CD4-positive, alpha-beta T cell treated with Interleukin-10 for 1 hour (primary cell): ENCODE measurements around the gene CEP57L1.
A peak's percentile ranks its signal among the peaks of the same experiment; 100 is the strongest.

Experiments used
- DNase-seq: peaks from one replicate; pipeline ENCODE4 v3.0.0-alpha.2; 2020

Gene CEP57L1

DNA sequence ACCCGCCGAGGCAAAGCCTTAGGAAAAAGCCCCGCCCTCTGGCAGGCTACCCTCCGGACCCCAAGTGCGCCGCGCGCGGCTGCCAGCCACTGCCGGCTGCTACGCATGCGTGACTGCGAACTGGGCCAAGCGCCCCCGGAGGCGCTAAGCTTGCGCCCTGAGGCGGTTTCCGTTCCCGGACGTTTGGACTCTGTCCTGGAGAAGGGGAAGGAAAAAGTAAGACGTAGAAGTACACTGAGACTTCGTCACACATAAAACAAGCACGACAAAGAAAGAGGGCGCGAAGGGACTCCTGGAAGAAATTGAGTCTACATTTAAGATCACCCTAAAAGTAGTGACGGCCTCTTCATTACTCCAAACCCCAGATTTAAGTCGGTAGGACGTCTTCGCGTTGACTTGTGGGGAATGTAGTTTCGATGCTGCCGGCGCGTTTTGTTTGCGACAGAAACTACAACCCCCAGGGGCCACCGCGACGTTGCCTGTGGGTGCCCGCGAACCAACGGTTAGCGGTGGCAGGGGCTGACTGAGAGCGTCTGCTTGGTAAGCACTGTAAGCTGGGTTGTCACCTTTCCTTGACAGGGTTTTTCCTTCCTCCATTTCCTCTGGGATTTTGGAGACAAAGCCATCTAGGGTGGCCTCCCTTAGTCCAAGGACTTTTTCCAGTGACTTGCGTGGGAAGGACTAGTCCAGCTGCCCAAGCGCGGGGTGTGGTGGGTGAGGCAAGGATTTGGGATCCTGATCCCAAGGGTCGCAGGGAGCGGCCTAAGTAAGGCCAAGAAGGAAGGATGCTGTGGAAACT is at the start of gene CEP57L1:
Gene CEP57L1 (plus strand): TSS at position 472 of the 799 bp plus-strand sequence. CDS start 49,715 bp downstream, outside the sequence.
- peak; percentile 96 for DNase-seq

DNA sequence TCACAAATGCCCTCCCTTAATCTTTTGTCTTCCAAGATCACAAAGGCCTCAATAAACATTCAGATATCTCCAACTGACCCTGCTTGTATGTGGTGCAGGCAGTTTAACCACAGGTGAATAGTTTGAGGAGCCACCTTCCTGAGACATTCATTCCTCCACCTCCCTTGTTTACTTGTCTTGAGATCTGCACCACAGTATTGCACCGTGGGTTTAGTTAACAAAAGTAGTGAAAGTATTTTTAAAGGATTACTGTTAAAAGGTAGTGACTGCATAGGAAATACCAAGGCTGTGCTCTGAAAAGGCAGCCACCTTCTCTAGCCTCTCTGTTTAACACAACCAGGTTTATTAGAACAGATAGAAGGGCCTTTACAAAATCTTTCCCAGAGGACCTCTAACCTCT is 47.1 kb upstream of the CEP57L1 start:
- DNase-seq = no peak

DNA sequence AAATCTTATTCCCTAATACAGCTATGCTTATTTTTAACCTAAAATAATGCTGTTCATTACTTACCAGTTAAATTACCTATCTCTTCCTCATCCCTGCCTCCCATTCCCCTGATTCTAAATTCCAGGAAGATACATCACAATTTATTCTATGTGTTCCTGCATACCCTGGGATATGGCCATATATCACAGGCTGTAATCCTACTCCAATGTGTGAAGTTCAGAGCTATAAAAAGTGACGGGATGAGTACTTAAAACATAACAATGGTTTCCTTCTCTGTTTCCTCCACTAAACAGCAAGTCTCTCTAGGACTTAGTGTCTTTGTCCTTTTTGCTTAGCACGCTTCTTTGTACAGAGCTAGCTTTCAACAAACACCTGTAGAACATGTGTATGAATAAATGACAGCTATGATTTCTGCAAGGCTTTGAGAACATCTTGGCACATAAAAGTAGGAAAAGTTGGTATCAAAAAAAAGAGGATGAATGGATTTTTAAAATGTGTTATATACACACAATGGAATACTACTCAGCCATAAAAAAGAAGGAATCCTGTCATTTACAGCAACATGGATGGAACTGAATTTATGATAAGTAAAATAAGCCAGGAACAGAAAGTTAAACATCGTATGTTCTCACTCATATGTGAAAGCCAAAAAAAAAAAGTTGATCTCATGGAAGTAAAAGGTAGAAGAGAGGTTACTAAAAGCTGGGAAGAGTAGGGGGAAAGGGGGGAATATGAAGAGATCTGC is 46.5 kb upstream of the CEP57L1 start:
- DNase-seq = no peak

DNA sequence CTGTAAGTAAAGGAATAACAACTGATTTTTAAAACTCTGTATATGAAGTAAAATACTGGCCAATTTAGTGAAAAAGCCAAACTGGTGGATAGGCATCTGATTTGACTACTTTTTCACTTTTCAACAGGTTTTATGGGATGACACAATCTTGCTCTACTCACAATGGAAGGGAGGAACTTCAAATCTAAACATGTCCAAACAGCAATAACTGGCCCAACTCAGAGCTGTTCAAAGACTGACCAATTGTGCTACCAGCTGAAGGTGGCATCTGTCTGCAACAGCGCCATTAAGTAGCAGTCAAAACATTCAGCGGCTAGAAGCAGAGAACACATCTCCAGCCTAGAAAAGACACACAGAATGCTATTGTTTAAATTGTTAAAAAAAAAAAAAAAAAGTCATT is 45.3 kb upstream of the CEP57L1 start:
- DNase-seq = no peak

DNA sequence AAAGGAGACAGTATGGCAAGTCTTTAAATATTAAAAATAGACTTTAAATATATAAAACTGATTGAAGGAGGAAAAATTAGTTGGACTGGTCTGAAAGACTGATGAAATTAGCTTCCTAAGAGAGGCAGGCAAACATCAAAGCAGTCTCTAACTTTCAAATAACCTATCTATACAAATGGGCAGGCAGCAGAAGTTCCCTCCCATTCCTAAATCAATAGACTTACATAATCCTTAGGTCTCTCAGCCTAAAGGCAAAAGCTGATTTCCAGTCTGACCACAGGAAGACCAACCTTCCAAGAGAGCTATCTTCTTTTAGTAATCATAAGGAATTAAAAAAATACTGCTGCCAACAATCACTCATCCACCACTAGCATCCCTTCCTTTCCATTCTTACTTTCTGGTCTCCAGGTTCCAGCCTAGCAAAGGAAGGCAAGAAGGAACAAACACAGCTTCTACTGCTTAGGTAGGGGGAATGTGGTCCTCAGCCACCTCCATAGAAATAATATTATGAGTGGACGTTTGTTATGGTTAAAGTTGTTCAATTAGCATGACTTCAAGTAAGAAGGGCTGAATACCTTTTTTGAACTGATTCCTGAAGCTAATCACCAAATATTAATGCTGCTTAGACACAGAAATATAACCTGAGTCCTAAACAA is 44.7 kb upstream of the CEP57L1 start:
- DNase-seq = no peak

DNA sequence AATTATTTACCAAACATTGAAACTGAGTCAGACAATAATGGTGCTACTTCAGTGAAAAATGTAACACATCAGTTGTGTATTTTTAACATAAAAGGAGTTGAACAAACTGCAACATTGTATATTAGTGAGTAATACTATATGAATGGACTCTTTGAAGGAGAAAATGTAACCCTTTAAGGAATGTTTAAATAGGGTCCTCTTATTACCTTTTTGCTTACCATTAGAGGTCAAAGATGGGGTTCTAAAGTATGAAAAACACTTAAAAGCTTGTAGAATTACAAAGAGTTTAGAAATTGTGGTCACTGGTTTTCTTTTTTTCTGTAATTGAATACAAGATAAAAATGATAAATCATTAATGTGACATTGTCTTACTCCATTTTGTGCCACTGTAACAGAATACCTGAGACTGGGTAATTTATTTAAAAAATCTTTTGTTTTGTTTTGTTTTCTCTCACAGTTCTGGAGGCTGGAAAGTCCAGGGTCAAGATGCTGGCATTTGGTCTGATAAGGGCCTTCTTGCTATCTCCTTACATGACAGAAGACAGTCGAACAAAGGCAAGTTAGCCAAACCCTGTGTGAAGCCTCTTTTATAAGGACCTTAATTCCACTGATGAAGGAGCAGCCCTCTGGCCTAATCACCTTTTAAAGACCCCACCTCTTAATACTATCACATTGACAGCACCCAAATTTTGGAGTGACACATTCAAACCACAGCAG is 43.8 kb upstream of the CEP57L1 start:
- no peak for DNase-seq

DNA sequence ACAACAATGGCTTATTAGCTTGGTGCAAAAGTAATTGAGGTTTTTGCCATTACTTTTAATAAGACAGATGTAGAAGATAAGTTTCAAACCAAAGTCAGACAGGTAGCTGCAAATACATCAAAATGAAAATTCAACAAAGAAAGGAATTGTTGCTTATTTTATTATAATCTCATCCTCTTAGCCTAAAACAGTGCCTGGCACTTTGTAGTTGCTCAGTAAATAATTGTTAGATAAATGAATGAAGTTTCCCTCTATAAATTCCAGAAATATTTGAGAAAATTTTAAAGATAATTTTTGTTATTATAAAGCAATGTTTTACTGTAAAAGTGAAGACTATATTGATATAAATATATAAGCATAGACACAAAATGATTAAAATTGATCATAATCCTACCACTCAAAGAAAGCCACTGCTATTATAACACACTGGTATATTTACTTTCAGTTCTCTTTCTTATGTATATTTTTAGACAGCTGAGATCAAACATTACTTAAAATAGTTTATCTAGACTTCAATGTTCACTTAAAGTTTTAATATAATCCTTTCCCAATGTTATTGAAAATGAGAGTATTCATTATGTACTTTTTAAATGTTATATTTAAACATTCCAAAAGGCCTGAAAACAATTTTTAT is 43.2 kb upstream of the CEP57L1 start:
- no peak for DNase-seq

DNA sequence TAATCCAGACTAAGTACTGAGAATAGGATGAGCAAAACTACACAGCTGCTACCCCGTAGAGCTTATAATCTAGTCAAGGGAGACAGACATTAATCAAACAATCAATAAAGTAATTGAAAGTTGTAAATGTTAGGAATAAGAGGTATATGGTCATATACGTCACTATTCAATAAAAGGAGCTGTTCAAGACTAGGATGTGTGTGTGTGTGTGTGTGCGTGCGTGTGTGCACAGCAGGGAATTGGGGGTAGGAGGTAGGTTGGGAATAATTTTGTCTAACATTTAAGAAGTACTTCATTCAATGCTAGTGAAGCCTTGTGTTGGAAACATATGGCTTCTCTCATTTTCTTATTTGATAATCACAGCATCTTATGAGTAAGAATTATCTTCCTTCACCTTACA is 42.5 kb upstream of the CEP57L1 start:
- DNase-seq = no peak

DNA sequence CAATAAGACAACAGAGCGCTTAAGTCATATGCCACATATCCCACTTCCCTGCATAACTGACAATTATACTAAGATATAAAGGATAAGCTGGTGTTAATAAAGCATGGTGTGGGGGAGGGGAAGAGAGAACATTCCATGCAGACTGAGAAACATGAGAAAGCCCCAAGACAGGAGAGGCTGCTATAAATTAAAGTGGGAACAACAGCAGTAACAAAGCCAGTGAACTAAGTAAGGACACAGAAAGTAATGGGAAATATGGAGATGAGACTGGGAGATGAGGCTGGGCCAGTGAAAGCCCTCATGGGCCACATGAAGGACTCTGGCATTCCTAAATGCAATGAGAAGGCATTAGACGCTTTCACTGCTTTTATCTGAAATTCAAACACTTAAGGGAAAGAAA is 42.0 kb upstream of the CEP57L1 start:
- DNase-seq = no peak

DNA sequence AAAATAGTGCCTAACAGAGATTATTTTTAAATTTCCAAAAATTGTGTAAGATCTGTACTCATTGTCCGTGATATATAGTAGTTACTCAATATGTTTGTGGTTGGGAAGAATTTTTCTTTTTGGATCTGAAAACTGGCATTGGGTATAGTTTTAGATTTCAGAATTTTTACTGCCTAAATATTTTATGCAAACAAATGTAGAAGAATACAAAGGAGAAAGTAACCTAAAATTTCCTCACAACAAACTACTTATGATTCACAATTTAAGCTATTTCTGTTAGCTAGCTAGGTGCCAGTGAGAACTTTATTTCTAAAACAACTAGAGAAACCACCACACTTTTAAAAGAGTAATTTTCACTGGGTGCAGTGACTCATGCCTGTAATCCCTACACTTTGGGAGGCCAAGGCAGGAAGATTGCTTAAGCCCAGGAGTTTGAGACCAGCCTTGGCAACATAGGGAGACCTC is 39.5 kb upstream of the CEP57L1 start:
- no peak for DNase-seq

DNA sequence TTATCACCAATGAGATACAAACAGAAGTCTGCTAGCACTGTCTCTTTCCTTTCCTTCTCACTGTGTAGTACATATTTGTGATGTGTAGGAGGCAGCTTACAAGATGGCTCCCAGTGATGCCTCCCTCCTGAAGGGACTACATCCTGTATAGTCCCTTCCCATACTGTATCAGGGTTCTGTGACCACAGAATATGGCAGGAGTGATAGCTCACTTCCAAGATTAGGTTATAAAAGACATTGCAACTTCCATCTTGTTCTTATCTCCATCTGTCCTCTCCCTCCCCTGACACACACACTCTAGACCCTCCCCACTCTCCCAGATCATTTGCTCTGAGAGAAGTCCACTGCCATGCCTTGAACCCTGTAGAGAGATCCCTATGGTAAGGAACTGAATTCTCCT is 38.6 kb upstream of the CEP57L1 start:
- DNase-seq = no peak

DNA sequence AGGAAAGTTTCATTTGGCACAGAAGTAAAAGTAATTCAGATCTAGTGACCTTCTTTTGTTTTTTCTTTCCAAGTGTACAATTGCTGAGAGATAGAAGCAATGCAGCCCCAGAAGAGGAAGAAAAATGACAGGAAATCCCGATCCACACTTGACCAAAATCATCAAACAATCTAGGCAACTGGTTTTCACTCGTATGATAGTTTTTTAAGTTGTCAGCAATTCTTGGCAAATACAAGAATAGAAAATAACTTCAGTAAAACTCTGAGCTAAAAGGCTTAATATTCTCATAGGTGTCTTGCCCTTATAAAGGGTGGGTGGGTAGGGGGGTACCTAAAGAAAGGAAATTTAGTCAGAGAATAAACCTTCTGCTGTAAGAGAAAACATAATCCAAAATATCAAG is 36.7 kb upstream of the CEP57L1 start:
- no peak for DNase-seq

DNA sequence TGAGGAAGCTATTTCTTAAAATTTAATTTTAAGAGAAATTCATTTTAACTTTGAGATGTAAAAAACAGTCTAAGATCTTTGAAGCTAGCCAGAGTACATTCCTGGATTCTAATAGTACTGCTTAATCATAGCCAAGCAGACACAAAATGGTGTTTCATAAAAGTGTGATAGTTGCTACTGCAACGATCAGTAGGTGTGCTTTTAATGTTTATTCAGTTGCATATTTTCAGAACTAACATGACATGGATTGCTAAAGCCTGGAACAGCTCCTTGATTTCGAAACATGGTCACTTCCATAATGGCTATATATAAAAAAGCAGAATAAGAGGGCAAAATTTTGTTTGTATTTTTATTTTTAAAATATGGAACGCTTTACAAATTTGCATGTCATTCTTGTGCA is 36.2 kb upstream of the CEP57L1 start:
- no peak for DNase-seq

DNA sequence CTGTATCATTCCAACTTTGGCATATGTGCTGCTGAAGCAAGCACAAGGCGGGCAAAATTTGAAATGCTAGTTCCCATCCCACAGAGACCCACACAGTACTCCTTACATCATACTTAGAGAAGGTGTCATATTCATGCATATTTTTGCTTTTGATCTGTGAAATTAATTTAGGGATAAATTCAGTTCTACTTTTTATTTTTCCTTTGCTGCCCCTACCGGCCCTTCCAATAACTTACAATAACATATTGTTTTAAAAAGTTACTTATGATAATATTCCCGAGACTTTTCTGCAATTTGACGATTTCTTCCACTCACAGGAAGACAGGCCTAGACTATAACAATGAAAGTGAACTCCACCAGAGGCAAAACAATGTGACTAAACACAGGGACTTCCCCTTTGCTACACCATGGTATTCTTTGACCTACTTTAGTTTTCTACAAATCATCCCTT is 35.7 kb upstream of the CEP57L1 start:
- DNase-seq = peak; percentile 68

DNA sequence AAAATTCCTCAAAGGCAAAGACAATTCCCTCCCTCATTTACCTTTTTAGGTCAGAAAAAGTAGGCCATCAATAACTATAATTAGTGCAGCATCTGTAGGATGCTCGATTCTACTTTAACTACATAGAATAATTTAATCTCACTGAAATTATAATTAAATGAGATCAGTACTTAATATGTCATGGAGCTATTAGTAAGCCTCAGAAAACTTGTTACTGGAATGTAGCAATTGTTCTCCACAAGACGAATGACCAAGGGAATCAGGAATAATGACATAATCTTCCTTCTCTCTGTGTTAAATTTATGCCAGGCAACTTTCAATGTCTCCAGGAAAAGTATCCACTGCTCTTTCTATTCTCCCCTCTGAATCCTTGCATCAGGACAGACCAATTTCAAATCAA is 34.7 kb upstream of the CEP57L1 start:
- DNase-seq = no peak

DNA sequence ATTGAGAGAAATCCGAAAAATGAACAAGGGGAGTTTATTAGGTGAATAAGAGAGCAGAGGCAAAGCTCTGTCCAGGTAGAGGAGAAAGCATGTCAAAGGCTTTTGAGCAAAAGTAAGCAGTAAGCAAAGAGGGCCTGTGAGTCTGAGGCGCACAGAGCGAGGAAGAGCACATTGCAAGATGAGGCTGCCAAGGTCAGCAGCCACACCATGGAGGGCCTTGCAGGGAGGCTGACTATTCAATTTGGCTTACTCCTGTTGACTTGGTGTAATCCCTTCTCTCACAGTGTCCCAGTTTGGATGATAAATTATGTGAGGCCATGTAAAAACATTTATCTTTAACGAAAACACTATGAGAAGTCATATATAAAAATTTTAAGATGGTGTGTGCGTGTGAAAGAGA is 33.1 kb upstream of the CEP57L1 start:
- DNase-seq = no peak

DNA sequence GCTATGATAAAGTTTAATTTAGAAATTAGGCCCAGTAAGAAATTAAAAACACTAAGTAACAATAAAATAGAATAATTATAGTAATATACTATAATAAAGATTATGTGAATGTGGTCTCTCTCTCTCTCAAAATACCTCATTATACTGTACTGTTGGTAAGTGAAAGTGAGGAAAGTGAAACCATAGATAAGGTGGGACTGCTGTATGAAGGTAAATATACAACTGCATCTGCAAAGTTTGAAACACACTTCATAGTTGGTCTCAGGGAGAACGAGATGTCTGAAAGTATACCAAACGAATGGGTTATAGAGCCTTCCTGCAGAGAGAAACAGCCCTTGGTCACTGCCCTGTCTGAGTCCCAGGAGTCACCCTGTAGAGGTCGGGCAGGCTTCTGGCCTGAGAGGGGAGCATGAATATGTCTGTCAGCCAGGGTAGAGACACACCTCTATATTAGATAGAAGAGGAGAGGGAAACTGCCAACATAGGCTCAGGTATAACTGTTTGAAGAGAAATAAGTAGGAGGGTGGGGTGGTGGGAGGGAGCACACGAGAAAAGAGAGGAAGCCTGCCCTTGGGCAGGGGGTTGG is 32.4 kb upstream of the CEP57L1 start:
- DNase-seq = no peak

DNA sequence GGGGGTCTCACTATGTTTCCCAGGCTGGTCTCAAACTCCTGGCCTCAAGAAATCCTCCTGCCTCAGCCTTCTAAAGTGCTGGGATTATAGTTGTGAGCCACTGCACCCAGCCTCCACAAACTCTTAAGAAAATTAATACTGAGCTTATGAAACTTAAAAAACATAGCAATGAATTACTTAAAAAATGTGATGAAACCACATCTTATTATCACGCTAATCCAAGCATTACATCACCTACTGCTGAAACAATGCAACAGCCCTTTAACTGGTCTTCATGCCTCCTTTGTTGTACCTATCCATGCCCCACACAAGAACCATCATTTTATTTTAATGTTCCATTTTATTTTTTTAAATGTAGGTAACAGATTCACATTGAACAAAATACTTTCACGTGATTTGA is 25.6 kb upstream of the CEP57L1 start:
- no peak for DNase-seq

DNA sequence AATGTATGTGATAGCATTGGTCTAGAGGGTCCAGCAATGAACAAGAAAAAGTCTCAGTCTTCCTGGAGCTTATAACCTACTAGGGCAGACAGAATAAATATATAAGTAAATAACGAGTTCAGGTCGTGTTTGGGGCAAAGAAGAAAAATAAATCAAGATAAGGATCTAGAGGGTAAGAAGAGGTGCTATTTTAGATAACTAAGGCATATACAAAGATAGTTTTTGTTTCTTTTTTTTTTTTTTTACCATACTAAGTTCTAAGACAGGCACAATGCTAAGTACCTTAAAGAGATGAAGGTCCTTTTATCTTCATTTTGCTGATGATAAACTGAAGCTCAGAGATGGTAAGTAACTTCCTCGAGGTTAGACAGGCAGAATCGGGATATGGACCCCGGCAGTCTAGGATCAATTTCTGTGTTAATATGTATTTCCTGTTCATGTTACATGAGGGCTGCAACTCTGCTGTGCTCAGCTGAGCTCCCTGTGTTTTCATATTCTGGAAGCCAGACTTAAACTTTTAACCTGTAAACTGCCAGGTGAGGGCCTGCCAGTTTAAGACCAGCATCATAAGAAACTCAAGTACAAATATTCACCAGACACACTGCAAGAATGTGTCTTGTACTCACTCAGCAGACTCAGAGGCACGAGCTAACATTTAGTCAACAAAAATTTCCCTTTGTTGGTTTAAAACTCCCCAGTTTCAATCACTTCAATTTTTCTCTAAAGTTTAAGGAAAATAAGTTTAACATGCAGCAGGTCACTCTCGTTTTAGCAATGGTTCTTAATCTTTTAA is 24.0 kb upstream of the CEP57L1 start:
- peak; percentile 27 for DNase-seq

DNA sequence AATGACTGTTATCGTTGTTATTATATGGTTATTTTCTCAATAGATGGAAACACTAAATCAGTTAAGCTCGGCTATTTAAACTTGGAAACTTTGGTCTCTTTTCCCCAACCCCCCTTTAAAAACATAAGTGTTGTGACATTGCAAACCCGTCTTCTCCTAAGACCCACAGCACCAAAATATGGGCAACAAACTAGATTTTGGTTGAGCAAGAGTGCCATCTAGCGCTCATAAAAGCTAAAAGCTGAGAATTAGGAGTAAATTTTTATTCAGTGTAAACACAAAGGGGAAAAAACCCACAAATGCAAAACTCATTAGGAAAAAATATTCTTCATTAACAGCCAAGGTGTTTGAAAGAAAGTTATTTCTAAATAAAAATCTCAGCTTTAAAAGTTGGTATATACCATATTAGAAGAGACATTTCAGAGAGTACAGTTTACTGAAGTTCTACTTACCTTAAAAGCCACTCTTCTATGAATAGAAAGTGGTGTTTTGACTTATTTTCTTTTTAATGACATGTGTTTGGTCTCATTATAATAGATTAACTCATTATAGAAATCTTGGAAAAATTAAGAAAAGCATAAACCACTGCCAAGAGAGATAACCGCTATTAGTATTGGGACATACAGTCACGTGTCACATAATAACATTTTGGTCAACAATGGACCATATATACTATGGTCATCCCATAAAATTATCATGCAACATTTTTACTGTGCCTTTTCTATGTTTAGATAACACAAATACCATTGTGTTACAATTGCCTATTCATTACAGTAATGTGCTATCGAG is 21.8 kb upstream of the CEP57L1 start:
- DNase-seq = peak; percentile 85

DNA sequence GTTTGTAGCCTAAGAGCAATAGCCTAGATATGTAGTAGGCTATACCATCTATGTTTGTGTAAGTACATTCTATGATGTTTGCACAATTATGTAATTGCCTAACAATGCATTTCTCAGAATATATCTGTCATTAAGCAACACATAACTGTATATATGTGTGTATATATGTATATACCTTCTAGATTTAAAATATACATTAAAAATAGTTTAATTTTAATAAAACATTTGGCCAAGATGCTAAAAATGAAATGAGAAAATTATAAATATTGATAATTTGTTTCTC is 21.2 kb upstream of the CEP57L1 start:
- DNase-seq = no peak
